HG03342 (cell line): ENCODE results near the gene SSH3.

ENCODE experiments used
- ATAC-seq: cut with Tn5 transposase; IDR thresholded peaks from one replicate; pipeline ENCODE4 v1.9.1; 2021; ENCODE audit warnings: mild to moderate bottlenecking, moderate library complexity; ENCODE audit not compliant: unreplicated experiment

Gene SSH3

DNA sequence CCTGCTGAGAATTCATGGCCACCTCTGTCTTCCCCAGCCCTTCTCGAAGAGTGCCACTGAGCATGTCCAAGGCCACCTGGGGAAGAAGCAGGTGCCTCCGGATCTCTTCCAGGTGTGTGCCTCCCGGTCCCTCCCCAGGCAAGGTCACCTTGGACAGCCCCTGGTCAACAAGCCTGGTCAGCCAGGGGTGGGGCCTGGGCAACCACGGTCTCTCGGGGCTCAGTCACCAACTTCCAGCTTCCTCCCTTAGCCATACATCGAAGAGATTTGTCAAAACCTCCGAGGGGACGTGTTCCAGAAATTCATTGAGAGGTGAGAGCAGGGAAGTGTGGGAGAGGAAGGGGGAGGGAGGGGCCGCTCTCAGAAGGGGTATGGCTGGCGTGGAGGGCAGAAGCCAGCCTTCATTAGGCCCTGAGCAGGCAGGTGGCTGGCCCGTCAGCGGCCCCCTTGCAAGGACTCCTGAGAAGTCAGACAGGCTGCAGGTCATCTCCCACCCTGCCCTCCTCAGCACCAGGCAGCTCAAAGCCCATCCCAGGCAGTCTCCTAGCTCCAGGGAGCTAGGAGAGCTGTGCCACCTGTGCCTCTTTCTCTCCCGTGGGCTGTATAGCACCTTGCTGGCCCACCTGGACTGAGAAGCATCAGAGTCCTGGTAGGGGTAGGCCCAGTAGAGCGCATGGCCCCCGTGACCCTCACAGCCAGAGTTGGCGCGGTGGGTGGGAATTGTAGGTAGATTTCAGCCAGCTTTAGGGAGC is 23.6 kb upstream of the SSH3 start:
- no peak for ATAC-seq

- no peak for ATAC-seq
These were observed 23.0 kb upstream of the SSH3 start for GRCh38 chr11:67280341-67280787.

DNA sequence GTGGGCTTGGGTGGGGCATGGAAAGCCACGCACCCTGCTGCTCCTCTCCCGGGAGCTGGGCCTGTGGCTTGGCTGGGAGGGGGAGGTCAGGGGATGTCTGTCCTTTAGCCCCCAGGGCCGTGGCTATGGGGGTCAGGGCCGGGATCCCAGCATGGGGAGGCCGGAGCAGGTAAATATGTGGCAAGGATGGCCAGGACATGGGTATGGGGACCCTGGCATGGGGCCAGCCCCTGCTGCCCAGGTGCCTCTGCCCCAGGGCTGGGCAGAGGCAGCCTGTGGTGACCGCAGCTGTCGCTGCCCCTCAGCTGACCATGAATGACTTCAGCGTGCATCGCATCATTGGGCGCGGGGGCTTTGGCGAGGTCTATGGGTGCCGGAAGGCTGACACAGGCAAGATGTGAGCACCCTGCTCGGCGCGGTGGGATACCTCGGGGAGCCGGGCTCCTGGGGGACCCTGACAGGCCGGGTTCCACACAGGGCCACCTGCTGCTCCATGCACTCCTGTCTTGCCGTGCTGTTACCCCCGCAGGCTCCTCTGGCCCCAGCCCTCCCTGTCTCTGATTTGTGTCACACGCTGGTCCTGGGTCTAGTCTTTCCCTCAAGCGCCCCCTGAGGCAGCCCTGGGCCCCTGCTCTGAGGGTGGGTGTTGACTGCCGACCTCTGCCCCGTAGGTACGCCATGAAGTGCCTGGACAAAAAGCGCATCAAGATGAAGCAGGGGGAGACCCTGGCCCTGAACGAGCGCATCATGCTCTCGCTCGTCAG is 22.4 kb upstream of the SSH3 start:
- no peak for ATAC-seq

DNA sequence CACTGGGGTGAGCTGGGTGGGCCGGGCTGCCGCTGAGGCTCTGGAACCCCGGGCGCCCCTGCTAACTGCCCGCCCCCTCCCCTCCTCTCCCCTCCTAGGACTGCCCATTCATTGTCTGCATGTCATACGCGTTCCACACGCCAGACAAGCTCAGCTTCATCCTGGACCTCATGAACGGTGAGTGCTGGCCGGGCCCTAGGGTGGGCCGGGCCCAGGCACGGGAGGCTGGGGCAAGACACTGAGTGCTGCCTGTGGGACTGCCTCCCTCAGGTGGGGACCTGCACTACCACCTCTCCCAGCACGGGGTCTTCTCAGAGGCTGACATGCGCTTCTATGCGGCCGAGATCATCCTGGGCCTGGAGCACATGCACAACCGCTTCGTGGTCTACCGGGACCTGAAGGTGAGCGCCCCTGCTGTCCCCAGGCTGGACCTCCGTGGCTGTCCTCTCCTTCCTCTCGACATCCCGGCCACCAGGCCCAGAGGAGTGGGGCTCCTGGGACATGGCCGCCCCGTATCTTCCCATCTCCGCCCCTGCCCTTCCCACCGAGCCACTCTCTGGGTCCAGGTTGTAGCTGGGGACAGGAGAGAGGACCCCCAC is 21.7 kb upstream of the SSH3 start:
- ATAC-seq: no peak

DNA sequence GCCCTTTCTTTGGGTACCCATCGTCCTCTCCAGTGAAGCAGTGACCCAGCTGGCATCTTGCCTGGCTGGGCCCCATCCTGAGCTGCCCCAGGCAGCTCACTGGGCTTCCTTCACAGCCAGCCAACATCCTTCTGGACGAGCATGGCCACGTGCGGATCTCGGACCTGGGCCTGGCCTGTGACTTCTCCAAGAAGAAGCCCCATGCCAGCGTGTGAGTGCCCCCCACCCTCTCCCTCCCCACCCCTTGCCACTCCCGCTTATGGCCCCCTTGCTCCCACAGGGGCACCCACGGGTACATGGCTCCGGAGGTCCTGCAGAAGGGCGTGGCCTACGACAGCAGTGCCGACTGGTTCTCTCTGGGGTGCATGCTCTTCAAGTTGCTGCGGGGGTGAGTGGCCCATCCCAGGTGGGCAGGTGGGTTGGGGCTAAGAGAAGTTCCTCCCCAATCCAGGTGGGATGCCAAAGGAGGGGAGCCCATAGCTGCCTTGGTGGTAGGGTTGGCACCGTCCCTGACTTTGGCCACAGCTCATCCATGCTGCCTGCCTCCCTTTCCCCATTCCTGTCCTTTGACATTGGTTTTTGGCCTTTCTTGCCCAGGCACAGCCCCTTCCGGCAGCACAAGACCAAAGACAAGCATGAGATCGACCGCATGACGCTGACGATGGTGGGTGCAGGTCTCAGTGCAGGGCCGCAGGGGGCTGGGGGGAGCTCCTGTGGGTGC is 21.0 kb upstream of the SSH3 start:
- no peak for ATAC-seq

DNA sequence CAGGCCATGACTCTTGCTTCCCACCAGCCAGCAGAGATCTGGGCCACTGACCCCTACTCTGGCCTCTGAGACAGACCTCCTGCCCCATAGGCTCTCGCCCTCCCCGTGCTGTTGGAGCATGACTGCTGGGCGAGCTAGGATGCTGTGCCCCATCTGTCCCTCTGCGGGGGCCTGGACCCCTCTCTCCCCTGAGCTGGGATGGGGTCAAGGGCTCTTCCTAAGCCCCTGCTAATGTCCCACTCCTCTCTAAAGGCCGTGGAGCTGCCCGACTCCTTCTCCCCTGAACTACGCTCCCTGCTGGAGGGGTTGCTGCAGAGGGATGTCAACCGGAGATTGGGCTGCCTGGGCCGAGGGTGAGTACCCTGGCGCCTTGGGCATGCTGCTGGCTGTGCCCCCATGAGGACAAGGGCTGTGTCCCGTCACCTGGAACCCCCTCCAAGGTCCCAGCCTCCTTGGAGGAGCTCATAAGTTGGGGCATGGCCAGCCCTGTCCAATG is 20.4 kb upstream of the SSH3 start:
- ATAC-seq: no peak

DNA sequence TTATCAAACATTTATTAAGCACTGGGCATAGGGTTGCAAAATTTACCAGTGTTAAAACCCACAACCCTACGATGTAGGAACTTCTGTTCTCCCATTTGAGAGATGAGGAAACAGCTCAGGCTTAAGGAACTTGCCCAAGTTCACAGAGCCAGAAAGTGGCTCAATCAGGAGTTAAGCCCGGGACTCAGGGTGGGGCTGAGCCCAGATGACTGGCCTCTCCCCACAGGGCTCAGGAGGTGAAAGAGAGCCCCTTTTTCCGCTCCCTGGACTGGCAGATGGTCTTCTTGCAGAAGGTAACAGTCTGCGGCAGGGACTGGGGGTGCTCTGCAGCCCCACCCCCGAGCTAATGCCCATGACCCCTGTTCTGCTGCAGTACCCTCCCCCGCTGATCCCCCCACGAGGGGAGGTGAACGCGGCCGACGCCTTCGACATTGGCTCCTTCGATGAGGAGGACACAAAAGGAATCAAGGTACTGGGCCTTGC is 19.8 kb upstream of the SSH3 start:
- ATAC-seq: no peak

GRCh38 chr11:67284811-67285540 is 18.4 kb upstream of the SSH3 start:
- ATAC-seq: no peak

GRCh38 chr11:67285541-67286498 is 17.5 kb upstream of the SSH3 start:
- ATAC-seq: no peak

- ATAC-seq: no peak
These were observed 16.6 kb upstream of the SSH3 start for GRCh38 chr11:67286621-67287333.

DNA sequence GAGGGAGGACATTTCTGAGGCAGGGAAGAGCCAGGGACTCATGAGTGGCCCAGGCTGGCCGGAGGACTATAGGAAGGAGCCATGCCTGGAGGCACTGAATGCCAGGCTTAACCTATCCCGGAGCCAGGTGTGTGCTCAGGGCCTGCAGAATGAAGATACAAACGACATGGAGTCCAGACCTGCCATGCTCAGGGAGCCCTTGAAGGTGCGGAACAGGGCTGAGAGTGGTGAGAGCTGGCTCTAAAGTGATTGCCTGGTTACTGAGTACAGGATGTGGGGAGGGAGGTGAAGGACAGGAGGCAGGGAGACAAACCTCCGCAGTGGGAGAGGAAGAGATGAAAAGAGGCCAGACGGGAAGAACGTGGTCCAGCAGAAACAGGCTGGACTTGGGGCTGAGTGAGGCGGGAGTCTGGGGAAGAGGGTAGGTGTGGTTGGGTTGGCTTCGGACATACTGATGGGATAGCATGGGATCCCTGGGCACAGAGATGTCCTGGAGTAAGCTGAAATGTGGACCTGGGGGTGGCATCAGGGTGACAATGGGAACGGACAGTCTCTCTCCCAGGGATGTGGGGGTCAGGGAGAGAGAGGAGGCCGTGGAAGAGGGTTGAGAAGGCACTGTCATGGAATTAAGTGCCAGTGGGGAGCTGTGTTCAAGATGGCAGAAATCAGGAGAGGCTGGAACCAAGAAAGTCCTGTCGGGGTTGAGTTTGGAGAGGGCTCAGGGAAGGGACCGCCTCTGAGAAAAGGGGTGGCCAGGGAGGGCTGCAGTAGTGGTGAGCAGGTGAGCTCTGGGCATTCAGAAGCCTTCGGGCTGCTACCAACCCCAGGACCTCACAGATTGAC is 15.8 kb upstream of the SSH3 start:
- no peak for ATAC-seq

GRCh38 chr11:67288198-67288451 is 15.2 kb upstream of the SSH3 start:
- ATAC-seq: no peak

- peak; percentile 64 for ATAC-seq
These were observed 14.7 kb upstream of the SSH3 start for GRCh38 chr11:67288452-67289225.

GRCh38 chr11:67289226-67289650 is 14.1 kb upstream of the SSH3 start, which contains the start of gene ANKRD13D:
Gene ANKRD13D, plus strand, starts transcription at chr11:67289303. Its CDS starts 158 bp downstream, at chr11:67289461.
- ATAC-seq: peak; percentile 47

- no peak for ATAC-seq
These were observed 13.5 kb upstream of the SSH3 start for GRCh38 chr11:67289651-67290479.

- no peak for ATAC-seq
These were observed 12.5 kb upstream of the SSH3 start for GRCh38 chr11:67290801-67291200.
